NT2/D1 (cell line): ENCODE results near the gene ZNF425.
"Not testable (repeated sequence)": the region's sequence is repeated elsewhere in the genome, so short reads cannot be mapped to it uniquely, and the experiment has no call there.

Experiments used
- DNase-seq: peaks from one replicate; pipeline ENCODE4 v3.0.0-alpha.2; 2011; ENCODE audit warnings: low read depth, low spot score
- H3K27me3 ChIP-seq: 2 replicates; pipeline ENCODE4 v1.6.0; 2011; ENCODE audit warnings: mild to moderate bottlenecking; ENCODE audit not compliant: insufficient read length, insufficient read depth
- H3K36me3 ChIP-seq: 2 replicates; pipeline ENCODE4 v1.6.1; 2011; ENCODE audit warnings: mild to moderate bottlenecking, low read length, mixed read lengths; ENCODE audit not compliant: insufficient read depth, insufficient read length
- H3K4me1 ChIP-seq: 2 replicates; pipeline ENCODE4 v1.5.1; 2011; ENCODE audit not compliant: insufficient read depth, insufficient read length
- H3K4me3 ChIP-seq: 2 replicates; pipeline ENCODE4 v1.5.1; 2011; ENCODE audit warnings: low read depth; ENCODE audit not compliant: insufficient read length
- H3K9ac ChIP-seq: 2 replicates; pipeline ENCODE4 v1.6.0; 2011; ENCODE audit warnings: low read depth; ENCODE audit not compliant: insufficient read length
- H3K9me3 ChIP-seq: 2 replicates; pipeline ENCODE4 v1.5.1; 2011; ENCODE audit warnings: mild to moderate bottlenecking, low read length; ENCODE audit not compliant: insufficient read depth
- SUZ12 ChIP-seq: IDR thresholded peaks from 2 replicates; pipeline ENCODE4 v1.6.1; 2011; ENCODE audit not compliant: insufficient read length, insufficient read depth; ENCODE audit errors: extremely low read depth
- YY1 ChIP-seq: IDR thresholded peaks from 2 replicates; pipeline ENCODE4 v1.6.1; 2011; ENCODE audit not compliant: insufficient read length, insufficient read depth
- ZNF274 ChIP-seq: IDR thresholded peaks from 2 replicates; pipeline ENCODE4 v1.6.1; 2011; ENCODE audit warnings: mild to moderate bottlenecking, low read depth, low read length

ZNF425 gene

DNA sequence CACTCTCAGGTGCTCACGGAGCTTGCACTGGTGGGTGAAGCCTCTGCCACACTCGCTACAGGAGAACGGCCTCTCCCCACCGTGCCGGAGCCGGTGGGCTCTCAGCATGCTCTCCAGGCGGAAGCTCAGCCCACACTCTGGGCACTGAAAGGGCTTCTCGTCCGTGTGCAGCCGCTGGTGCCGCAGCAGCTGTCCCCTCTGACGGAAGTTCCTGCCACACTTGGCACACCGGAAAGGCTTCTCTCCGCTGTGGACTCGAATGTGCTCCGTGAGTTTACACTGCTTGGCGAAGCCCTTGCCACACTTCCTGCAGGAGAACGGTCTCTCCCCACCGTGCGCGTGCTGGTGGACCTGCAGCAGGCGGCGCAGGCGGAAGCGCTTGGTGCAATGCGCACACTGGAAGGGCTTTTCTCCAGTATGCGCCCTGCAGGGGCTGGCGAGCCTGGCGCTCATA, 54.9 kb downstream of the ZNF425 start:
- H3K36me3 ChIP-seq: peaks cover 53% of the 10 kb centered on the region
- TF ChIP-seq SUZ12 (no peak), ZNF274 (no peak), YY1 (no peak)
- no peak overlapping the region for H3K4me3 ChIP-seq
- no peak for DNase-seq
- no peaks in the 10 kb centered on the region for H3K27me3 ChIP-seq
- H3K9me3 ChIP-seq: no peaks in the 10 kb centered on the region
- H3K9ac ChIP-seq: peak overlapping the region; percentile 36
- no peaks in the 10 kb centered on the region for H3K4me1 ChIP-seq

DNA sequence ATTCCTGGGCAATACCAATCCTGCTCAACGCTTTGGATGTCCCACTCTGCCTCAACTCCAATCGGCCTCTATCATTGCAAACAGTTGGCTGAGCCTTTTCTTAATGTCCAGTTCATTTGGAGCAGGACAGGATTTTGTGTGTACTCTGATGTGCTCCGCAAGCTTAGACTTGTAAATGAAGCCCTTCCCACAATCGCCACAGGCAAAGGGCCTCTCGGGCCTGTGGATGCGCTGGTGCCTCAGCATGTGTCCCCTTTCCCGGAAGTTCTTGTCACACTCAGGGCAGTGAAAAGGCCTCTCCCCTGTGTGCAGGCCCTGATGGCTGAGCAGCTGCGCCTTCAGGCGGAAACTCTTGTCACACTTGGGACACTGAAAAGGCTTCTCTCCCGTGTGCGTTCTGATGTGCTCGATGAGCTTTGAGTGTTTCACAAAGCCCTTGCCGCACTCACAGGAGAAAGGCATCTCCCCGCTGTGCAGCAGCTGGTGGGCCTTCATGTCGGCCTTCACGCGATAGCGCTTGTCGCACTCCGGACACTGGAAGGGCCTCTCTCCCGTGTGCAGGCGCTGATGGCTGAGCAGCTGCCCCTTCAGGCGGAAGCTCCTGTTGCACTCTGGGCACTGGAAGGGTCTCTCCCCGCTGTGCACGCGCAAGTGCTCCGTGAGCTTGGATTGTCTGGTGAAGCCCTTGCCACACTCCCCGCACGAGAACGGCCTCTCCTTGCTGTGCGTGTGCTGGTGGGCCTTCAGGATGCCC, 55.6 kb downstream of the ZNF425 start:
- no peak for TF ChIP-seq ZNF274
- TF ChIP-seq SUZ12: no peak
- no peak for TF ChIP-seq YY1
- Histone ChIP-seq H3K9me3 (no peaks in the 10 kb centered on the region), H3K36me3 (peaks cover 53% of the 10 kb centered on the region), H3K27me3 (no peaks in the 10 kb centered on the region), H3K4me1 (no peaks in the 10 kb centered on the region), H3K4me3 (no peak overlapping the region), H3K9ac (peak overlapping the region; percentile 16)
- DNase-seq: no peak

DNA sequence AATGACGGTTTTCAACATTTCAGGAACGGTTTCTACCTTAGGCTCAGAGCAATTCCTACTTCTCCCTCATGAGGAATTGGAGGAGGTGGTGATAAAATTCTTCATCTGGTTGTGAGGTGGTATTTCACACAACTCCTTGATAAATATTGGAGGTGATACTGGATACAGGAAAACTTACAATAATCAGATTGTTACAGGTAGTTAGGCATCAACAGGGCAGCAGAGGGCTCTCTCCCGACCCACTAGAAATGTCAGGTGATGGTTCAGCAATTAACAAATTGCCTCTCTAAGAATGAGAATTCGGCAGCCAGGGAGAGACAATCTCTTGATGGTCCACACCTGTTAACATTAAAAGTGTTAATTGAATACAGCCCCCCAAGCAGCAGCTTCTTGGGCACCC, 58.3 kb downstream of the ZNF425 start:
- DNase-seq: no peak
- Histone ChIP-seq H3K27me3 (no peaks in the 10 kb centered on the region), H3K9ac (no peak overlapping the region), H3K9me3 (no peaks in the 10 kb centered on the region), H3K36me3 (peaks cover 41% of the 10 kb centered on the region), H3K4me3 (no peak overlapping the region), H3K4me1 (no peaks in the 10 kb centered on the region)
- TF ChIP-seq SUZ12 (no peak), ZNF274 (no peak), YY1 (no peak)

DNA sequence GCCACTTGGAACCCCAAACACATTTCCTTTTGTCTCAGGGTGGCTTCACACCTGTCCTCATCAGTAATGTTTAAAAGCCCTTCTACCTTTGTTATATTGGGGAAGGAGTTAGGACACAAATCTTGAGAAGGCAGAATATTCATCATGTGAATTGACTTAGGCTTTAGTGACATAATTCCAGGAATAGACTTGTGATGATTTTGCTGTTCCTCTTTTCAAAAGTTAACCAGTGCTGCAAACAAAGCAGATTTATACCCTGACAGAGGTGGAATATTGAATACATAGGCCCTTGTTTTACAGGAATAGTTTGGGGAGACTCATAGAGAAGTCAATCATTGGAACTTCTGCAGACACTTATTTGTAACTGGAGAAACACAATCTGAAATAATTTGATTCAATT, 62.6 kb downstream of the ZNF425 start:
- H3K4me3 ChIP-seq: no peak overlapping the region
- no peaks in the 10 kb centered on the region for H3K27me3 ChIP-seq
- DNase-seq: no peak
- no peaks in the 10 kb centered on the region for H3K4me1 ChIP-seq
- no peak overlapping the region for H3K9ac ChIP-seq
- peaks cover 7% of the 10 kb centered on the region for H3K36me3 ChIP-seq
- TF ChIP-seq YY1 (no peak), SUZ12 (no peak), ZNF274 (no peak)
- no peaks in the 10 kb centered on the region for H3K9me3 ChIP-seq

DNA sequence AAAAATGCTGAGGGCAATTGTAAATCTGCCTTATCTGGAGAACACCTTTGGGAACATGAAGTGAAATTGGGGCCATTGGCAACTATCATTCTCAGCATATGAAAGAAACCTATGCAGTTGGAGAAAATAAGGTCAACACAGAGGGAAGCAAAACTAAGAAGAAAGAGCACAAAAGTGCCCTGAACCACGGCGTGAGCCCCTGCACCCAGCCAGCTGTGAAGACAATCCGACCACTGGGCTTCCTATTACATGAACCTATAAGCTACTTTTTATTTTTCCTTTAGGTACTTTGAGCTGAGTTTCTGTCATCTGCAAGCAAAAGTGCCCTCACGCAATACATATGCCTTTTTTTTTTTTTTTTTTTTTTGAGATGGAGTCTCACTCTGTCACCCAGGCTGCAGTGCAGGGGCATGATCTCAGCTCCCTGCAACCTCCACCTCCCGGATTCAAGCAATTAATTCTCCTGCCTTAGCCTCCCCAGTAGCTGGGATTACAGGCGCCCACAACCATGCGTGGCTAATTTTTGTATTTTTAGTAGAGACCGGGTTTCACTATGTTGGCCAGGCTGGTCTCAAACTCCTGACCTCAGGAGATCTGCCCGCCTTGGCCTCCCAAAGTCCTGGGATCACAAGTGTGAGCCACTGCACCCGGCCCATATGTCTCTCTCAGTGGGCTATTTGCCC, 63.8 kb downstream of the ZNF425 start:
- not testable (repeated sequence) for H3K27me3 ChIP-seq, H3K4me1 ChIP-seq, H3K9ac ChIP-seq, H3K9me3 ChIP-seq, H3K4me3 ChIP-seq, H3K36me3 ChIP-seq, DNase-seq

DNA sequence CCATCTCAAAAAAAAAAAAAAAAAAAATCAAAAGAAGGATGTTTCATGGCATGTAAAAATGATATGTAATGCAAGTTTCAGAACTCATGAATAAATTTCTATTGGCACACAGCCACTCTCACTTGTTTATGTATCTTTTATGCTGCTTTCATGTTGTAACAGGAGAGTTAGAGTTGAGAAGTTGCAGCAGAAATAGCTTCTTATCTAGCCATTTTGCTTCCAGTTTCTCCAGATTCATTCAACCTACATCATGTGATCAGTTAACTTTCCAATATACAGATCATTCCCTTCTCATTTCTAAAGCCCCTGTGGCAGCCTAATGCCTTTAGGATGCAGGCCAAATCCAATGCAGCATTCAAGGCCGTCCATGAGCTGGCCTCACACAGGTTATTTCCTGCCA, 66.0 kb downstream of the ZNF425 start:
- no peaks in the 10 kb centered on the region for H3K36me3 ChIP-seq
- no peak for DNase-seq
- H3K4me3 ChIP-seq: no peak overlapping the region
- H3K9me3 ChIP-seq: no peaks in the 10 kb centered on the region
- no peaks in the 10 kb centered on the region for H3K4me1 ChIP-seq
- no peak for TF ChIP-seq SUZ12
- no peak for TF ChIP-seq YY1
- TF ChIP-seq ZNF274: no peak
- H3K9ac ChIP-seq: no peak overlapping the region
- H3K27me3 ChIP-seq: no peaks in the 10 kb centered on the region

DNA sequence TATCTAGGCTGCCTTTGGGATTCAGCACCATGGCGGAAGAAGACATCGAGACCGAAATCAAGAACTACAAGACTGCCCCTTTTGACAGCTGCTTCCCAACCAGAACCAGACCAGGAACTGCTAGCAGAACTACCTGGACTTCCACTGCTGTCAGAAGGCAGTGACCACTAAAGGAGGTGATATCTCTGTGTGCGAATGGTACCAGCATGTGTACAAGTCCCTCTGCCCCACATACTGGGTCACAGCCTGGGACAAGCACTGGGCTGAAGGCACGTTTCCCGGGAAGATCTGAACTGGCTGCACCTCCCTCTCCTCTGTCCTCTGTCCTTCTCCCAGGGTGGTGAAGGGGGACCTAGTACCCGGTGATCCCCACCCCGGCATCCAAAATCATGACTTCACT, 72.2 kb downstream of the ZNF425 start:
- no peak overlapping the region for H3K9ac ChIP-seq
- no peaks in the 10 kb centered on the region for H3K4me1 ChIP-seq
- H3K36me3 ChIP-seq: no peaks in the 10 kb centered on the region
- H3K27me3 ChIP-seq: no peaks in the 10 kb centered on the region
- no peak overlapping the region for H3K4me3 ChIP-seq
- no peak for DNase-seq
- H3K9me3 ChIP-seq: no peaks in the 10 kb centered on the region
- TF ChIP-seq YY1 (no peak), SUZ12 (no peak), ZNF274 (no peak)
